M059J (cell line): ENCODE data around the gene ZFR. TPM values are rescaled to one million over a fixed set of nuclear protein-coding genes. Genes with fewer than 3 reads are reported as not detected.
A peak's percentile ranks its signal among the peaks of the same experiment; 100 is the strongest.
"Not testable (repeated sequence)": the region's sequence is repeated elsewhere in the genome, so short reads cannot be mapped to it uniquely, and the experiment has no call there.

ENCODE experiments used
- DNase-seq: peaks from one replicate; pipeline ENCODE4 v3.0.0-alpha.2; 2012; ENCODE audit warnings: low read depth
- total RNA-seq: library from RNA; depleted of rRNA; stranded (reverse); fragments of >200 nt; shearing (Covaris generic); gene quantifications from 2 replicates; pipeline ENCODE4 v1.2.3, GENCODE V29; 2014; rRNA removed

The ZFR gene
- total RNA-seq, 1 experiment from 2014 or later = 66.8 TPM

DNA sequence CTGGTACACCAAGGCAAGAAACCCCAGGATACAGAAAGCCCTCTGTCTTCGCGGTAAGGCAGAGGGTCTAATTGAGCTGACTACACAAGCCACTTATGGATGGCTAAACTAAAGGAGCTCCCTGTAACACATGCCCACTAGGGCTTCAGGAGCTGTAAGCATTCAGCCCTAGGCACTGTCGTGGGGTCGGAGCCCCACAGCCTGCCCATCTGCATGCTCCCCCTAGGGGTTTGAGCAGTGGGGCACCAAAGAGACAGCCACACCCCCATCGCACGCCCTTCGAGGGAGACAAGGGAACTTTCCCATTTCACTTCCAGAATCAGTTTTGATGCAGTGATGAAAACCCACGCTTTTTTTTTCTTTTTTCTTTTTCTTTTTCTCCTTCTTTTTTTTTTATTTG is 120.8 kb downstream of the ZFR start:
- DNase-seq = no peak

DNA sequence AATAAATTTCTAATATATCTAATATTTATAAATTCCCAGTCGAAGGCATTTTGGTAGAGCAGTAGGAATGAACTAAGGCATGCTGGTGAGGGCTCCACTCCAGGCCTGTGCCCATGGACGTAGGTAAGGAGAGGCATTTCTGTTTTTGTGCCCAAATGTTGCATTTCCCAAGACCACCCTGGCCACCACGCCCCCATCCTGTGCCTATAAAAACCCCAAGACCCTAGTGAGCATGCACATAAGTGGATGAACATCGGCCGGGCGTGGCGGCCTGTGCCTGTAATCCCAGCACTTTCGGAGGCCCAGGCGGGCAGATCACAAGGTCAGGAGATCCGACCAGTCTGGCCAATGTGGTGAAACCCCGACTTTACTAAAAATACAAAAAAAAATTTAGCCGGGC is 121.7 kb downstream of the ZFR start:
- DNase-seq = no peak

DNA sequence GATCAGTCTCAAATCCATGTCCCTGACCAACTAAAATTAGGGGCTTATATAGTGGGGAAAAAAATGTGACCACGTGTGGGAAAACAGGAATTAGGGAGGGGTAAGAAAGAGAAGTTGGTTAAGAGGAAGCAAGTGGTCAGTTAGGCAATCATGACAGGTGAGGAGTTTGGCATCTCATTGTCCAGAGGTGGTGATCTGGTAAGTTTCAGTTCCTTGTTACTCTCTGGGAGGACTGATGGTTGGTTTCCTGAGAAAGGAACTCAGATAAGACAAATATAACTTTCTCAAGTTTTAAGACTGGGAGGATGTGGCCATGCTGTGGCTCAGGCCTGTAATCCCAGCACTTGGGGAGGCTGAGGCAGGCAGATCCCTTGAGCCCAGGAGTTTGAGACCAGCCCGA is 122.8 kb downstream of the ZFR start:
- DNase-seq = not testable (repeated sequence)

DNA sequence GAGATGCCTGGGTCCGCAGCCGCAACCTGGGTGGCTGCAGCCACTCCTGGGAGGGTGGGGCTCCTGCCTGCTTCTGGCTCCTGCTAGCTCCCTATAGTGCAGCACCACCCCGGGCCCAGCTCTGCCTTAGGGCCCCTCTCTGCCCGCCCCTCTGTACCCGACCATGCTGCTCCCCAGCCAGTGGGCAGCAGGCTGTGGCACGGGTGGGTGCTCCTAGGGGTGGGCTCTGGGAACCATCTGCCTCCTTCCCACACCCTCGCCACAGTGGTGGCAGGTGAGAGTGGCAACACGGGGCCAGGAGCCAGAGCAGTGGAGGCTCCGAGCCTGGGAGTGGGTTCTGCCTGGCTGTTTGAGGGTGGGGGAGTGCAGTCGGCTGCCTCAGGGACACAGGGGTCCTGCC is 124.0 kb downstream of the ZFR start:
- DNase-seq = no peak

DNA sequence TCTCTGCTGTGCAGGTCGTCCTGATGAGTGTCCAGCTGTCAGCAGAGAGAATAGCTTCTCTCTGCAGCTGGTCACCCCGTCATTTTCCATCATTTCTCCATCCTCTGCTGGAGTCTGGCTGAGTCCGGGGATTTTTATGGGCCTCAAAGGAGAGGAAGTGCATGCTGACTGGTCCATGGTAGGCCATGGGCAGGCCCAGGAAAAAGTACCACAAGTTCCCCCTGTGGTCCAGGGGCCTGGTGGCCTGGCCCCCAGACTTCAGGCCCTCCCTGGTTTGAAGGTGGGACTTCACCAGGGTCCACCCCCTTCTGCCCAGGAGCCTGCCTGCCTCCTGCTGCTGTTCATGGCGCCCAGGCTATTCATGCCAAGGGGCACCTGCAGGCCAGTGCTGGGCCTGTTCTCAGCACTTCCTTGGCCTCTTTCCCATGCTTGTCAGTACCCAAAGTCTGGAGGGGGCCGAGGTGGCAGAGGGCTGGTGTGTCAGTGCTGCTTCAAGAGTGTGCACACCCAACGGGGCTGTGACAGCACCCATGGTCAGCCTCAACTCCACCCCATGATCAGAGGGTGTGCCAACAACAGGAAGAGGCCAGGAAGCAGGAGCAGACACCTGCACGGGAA is 124.5 kb downstream of the ZFR start:
- DNase-seq = no peak

GRCh38 chr5:32319392-32319791 is 125.1 kb downstream of the ZFR start:
- no peak for DNase-seq

GRCh38 chr5:32317041-32317440 is 127.5 kb downstream of the ZFR start:
- DNase-seq = no peak

DNA sequence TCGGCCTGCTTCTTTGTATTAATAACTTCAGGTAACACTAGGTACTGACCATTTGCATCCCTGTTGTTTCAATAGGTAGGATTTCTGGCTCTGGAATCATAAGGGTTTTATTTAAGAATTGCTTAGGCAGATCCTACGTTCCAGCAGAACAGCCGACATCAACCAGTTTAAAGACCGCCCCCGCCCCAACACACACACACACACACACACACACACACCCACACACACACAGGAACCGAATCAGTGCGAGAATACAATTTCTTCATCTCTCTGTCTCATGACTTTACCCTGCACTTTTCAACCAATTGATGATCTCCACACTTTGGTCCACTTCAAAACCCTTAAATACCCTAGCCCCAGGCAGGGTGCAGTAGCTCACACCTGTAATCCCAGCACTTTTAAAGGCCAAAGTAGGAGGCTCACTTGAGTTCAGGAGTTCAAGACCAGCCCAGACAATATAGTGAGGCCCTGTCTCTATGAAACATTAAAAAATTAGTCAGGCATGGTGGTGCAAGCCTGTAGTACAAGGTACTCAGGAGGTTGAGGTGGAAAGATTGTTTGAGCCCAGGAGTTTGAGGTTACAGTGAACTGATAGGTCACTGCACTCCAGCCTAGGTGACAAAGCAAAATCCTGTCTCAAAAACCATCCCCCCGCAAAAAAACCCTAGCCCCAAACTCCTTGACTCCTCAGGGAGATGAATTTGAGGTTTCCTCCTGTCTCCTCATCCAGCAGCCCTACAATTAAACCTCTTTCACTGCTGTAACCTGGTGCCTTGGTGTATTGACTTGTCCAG is 129.1 kb downstream of the ZFR start:
- no peak for DNase-seq

DNA sequence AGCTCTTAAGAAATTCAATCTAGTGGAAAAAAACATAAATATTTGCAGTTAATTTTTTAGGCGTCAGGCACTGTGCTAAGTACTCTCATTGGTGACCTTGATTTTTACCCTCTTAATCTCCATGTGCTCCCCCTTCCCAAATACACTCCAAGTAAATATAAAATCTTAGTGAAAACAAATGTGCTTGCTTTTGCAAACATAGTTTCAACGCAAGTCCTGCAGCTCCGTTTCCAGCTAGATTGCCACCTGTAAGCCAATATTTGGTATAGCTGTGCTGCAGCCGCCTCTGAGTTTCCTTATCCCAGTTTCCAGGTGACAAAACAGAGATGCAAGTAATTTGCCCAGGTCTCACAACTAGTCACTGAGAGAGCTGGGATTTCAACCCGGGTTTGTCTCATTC is 129.9 kb downstream of the ZFR start:
- DNase-seq = no peak

GRCh38 chr5:32314152-32314488 is 130.4 kb downstream of the ZFR start:
- DNase-seq = not testable (repeated sequence)

DNA sequence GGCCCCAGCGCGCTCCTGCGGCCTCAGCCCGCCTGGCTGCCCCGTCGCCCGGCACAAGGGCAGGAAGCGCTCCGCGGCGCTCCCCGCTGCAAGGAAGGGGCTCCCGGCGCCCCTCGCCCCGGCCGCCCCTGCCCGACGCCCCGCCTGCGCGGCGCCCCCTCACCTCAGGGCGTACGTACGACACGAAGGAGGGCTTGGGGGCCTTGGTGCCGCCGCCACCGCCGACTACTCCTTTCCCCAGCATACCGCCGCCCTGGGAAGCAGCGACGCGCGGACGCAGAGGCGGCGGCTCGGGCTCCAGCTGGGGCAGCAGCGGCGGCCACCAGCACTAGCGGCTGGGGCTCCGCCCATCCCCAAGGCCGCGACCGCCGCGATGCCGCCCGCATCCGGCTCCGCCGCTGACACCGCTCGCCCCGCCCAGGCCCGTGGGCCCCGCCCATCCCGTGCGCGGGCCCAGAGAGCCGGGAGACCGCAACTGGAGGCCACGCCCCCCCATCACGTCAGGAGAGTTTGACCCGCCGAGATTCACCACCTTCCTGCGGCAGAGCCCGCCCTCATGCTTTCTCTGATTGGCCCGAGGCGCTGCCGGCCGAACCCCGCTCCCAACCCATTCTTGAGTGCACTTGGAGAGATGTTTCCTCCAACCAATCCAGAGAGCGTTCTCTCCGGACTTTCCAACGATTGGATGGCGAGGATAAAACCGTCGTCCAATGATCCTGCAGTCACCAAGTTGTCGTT is 131.8 kb downstream of the ZFR start, which contains the start of gene MTMR12:
Gene MTMR12 (minus strand): TSS at position 345 of the 738 bp plus-strand sequence. CDS start 101 bp downstream, at position 244.
- peak; percentile 100 for DNase-seq

DNA sequence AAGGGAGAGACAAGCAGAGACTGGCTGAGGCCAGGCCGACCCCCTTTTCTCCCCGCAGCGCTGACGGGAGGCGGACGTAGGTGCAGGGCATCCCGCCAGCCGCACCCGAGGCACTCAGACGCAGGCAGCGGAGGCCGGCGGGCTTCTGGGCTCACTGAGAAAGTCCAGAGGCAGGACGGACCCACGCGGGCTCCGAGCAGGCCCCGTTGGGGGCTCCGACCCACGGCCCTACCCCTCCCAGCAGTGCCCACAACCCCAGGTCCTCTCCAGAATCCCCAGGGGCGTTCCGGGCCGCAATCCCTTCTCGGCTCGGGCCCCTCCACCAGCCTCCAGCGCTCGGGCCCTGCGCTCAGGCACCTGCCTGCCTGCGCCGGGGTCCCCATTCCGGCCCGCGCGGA is 132.3 kb downstream of the ZFR start:
- peak; percentile 60 for DNase-seq

DNA sequence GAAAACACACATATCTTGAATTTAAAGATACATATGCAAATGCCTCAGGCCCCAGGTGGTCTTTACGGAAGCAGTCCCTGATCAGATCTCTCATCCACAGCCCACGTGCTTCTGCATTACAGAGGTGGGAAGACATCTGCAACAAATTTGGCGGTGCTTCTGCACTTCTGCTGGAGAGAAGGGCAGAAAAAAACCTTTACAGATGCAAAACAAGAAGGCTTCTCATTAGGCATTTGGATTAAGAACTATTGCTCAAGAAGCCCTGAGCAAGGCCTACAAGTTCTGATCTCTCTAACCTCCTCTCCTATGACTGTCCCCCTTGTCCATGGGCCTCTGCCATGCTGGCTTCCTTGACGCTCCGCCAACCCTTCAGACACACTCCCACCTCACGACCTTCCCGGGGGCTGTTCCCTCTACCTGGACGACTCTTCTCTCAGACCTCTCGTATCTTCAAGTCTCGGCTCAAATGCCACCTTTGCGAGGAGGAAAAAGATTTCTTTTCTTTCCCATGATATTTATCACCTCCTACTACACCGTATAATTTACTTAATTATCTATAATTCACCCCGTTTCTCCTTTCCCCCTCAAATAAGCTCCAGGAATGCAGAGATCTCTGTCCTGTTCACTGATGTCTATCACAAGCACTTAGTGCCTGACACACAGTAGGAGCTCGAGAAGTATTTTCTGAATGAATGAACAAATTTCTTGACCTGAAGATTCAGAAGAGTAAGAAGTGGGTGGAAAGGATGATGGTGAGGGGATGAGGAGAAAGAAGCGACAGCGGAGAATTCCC is 132.9 kb downstream of the ZFR start:
- no peak for DNase-seq

DNA sequence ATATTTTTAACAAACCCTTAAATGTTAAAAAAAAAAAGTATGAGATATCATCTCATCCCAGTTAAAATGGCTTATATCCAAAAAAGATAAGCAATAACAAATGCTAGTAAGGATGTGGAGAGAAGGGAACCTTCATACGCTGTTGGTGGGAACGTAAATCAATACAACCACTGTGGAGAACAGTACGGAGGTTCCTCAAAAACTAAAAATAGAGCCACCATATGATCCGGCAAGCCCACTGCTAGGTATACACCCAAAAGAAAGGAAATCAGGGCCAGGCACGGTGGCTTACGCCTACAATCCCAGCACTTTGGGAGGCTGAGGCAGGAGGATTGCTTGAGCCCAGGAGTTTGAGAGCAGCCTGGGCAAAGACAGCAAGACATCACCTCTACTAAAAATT is 134.8 kb downstream of the ZFR start:
- no peak for DNase-seq

GRCh38 chr5:32308946-32309345 is 135.6 kb downstream of the ZFR start:
- DNase-seq = no peak

DNA sequence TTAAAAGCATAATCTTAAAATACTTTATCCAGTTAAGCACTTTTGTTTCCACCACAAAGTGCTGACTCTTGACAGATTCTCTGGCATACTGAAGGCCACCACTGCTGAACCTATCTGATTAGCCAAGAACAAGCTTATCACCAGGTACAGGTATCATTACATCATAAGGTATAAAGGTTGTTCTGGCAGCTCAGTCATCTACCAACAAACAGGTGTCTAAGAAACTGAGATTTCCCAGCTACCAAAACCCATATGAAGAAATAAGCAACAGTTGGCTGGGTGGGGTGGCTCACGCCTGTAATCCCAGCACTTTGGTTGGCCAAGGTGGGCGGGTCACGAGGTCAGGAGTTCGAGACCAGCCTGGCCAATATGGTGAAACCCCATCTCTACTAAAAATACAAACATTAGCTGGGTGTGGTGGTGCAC is 136.8 kb downstream of the ZFR start:
- DNase-seq = no peak

- DNase-seq = no peak
Observed at GRCh38 chr5:32304622-32305021, 139.9 kb downstream of the ZFR start.

Other genes with a start within 250 kb of the ZFR start
- 11.1 and 19.1 TPM in 2 replicates for gene MTMR12, start 131.8 kb downstream of the ZFR start, total RNA-seq
- gene SUB1, start 140.8 kb upstream of the ZFR start, total RNA-seq = 243 and 612 TPM in 2 replicates